NCI-H526 treated with DMSO at 0.1 percent for 48 hours (cell line): Measurements from ENCODE around the gene PPP2R2B.

Experiments
- DNase-seq: peaks from one replicate; lab custom pipeline; 2025; lab: John Stamatoyannopoulos, UW

The PPP2R2B gene

DNA sequence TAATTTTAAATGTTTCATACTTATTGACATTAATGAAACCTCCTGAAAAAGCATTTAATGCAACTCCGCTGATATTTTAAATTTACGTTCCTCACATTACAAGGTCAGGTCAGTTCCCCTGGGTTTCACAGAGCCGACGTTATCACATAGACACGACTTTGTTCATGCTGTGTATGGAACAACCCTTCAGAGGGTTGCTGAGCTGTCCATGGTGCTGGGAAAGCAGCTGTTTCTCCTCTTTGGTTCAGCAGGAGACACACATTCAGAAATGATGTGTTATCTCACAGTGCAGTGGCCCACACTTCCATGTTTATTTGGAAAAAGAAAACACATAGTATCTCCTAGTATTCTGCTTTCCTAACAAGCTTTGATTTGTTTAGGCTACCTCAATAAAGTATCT lies 53.5 kb downstream of the PPP2R2B start:
- no peak for DNase-seq

DNA sequence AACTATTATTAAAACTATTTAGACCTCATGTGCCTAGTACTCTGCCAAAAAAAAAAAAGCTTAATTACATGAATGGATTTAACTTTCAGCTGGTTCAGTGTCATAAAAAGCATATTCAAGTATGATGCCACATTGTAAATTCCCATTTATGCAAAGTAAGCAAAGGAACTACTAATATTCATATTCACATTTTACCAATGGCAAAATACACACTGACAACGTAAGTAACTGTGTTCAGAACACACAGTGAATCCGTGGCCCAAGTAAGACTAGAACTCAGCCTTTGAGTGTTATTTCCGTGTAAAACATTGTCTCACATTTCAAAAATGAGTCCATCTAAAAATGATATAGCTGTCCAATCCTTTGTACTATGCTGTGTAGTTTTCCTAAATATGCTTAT lies 56.8 kb downstream of the PPP2R2B start:
- no peak for DNase-seq

DNA sequence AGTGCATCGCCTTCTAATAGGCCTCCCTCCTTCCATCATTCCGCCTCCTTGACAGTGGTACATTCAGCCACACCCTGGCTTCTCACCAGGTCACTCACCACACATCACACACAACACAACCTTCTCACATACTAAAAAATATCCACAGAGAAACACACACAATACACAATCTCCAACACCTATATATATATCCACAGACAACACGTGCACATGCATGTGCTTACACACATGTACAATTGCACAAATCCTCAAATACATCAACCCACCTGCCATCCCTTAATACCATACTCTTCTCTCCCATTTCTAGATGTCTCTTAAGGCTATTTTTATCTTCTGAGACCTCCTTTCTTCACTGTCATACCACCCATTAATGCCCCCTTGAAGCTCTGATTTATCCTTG lies 57.6 kb downstream of the PPP2R2B start:
- no peak for DNase-seq

DNA sequence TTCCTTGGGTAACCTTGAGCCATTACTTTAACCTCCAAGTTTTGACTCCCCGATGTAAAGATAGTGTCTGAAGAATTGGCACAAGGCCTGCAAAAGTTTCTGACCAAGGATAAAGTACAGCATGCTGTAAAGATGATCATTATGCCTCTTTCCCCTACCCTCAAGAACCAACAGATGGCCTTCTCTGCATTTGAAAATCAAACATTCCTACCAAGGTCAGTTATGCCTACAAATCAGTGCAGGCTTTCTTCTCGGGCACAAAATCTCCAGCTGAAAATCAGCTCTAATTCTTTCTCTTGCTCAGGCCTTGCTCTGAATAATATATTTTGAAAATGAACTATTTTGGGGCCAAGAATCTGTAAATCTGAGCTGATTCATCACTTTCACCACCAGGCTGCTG lies 59.7 kb downstream of the PPP2R2B start:
- no peak for DNase-seq

DNA sequence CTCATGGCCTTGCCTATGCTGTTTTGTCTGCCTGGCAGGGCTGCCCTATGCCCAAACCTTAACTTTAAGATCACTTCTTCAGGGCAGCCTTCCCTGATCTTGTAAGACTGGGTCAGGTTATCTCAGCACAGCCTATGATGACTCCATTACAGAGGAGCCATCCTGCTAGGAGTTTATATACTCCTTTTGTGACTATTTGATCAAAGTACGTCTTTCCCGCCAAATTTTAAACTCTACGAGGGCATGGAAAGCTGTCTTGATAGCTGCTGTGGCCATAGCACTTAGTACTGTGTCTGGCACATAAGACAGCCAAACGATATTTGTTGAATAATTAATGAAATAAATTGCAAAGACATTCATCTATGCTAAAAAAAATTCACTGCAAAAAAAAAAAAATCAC lies 60.6 kb downstream of the PPP2R2B start:
- no peak for DNase-seq

DNA sequence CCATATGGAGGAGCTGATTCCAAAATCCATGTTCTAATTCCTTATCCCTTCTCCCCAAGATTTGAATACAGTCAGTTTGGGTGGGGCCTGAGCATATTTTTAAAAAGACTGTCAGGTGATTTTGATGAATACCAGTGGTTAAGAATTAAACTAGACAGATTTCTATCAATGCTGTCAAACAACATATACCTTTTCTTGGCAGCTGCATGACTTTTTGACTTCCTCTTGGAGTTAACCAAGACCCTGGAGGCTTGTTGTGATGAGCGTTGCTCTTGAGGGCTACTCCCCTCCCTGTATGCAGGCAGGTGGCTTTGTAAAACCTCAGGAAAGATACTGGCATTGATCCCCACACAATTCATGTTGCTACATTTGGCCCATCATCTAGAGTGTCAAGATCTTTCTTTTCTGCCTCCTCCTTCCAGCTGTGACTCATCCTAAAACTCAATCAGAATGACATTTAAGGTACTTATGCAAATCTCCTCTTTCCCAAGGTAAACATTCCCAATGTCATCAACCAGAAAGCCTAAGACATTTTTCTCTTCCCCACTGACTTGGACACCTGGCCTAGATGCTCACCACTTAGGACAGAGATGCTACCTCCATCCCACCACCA lies 61.7 kb downstream of the PPP2R2B start:
- no peak for DNase-seq

DNA sequence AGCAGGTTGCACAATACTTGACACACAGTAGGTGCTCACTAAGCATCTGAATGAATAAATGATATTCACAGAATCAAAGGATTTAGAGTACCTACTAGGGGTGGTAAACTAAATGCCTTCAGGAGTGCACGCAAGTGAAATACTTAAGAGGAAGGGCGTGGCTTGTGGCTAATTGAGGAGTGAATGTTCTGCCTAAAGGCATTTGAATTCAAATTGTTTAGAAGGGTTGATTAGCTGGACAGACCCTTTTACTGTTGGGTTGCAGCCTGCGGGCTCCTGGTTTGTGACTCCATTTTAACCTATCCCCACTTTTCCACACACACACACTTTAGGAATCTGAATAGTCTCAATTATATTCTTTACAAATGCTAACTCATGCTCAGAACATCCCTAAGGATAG lies 63.1 kb downstream of the PPP2R2B start:
- no peak for DNase-seq

DNA sequence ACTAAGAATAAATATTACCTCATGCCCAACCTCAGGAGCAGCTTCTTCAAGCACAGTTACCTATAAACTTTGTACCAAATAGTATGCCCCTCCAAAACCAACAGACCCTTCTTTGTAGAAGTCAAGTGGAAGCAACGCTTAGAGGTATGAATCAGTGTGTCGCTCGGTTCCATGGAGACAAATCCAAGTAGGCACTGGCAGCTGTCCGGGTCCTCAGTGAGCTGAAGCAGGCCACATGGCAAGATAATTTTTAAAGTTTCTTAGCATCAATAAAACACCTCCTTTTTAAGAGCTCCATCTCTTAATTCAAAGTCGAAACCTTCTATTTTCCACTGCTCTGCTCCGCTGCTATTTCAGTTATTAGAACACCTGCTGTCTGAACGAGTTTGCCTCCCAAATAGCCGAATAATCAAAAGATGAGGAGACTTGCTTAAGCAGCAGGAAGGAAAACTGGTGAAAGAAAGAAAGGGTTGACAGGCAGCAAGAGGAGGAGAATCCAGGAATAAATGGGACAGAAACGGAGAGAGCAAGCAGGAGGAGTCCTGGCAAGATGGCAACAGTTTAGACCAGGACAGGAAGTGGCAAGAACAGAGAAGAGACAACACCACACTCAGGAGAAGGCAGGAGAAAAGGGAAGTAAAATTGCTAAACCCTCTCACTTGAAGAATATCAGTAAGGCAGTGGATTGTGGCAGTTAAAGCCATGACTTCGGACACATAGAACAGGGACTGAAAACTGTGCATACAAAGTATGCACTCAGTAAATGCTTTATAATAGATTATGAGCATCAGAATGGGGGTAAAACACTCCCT lies 65.0 kb downstream of the PPP2R2B start:
- no peak for DNase-seq

DNA sequence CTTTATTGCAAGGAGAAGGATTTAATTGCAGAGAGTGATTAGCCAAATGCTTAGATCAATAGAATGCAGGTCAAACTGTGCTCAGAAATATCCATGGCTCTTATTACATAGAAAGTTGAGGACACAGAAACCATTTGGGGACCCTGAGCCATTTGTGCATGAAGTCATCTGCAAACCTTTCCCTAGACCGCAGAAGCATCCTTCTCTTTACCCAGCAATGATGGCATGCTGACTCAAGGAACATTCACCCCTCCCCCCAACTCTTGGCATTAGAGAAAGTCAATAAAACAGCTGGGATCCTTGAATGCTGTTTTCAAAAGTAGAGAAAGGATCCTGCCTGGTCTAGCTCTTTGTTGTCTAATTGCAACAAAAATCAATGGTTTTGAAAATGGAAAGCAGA lies 73.5 kb downstream of the PPP2R2B start:
- DNase-seq, result no peak

DNA sequence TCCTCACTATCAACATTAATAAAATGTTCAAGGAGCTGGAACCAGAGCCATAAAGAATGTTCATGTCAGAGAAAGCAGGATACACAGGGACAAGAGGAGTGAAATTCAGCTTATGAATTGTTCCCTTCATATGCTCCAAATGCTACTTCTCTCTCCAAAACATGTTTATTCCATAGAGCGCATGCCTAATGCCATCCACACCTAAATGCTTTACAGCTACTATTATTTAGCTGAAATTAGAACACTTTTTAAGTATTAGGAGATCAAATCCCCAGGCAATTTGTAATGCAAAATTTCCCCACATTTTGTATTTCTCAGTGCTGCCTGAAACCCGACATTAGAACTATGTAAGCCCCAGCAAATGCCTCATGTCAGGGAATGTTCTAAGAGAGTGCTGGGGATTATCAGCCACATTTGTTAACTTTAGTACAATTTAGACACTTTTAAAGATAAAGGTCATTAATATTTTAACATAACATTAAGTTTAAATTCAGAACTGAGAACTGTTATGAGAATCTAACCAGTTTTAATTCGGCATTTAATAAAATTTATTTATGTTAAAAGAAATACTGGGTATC lies 75.5 kb downstream of the PPP2R2B start:
- no peak for DNase-seq

DNA sequence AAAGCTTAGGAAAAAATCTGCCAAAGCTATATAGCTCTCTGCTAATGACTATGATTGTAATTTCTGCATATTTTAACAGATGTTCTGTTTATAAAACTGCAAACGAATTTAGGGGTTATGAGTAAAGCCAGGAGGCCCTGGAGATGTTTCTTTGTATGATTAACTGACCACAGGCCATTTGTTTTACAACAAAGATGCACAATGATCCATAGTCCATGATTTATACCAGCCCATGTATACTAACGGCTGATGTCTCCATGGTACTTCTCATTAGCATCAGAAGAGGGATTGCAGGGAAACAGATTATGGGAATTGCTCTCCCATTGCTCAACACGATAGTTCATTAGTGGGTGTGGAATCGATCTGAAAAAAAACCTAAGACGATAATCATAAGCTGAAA lies 78.9 kb downstream of the PPP2R2B start:
- no peak for DNase-seq

DNA sequence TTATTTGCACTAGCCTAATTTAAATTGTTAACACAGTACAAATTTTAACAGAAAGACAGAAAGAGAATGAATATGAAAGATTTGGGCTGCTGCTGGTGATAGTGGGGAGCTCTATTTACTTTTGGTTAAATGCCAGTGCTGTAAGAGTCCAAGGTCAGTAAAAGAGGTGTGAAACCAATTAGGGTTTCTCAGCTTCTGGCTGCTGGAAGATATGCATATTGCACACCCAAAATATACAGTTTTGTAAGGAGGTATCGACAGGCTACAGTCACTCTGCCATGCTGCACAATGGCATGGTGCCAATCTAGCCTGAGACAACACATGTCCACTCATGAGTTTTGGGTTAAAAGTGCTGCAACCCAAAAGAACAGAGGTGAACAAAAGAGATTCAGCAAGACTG lies 79.3 kb downstream of the PPP2R2B start:
- DNase-seq, result no peak

DNA sequence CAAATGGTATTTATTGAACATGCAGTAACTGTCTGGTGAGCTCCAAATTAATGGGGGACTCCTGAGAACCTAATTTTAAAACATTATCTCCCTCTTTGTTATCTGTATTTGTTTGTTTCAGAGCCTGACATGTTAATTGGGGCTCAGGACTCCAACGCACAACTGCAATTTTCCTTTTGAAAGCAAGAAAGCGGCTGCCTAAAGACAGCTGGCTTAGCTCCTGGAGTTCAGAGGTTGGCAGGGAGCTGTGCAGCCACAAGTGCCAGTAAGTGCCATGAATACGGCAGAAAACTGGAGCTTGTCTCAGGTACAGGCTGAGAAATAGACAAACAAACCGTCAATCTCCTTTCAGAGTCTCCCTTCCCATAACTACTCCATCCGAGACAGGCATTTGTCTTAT lies 80.9 kb downstream of the PPP2R2B start:
- no peak for DNase-seq

DNA sequence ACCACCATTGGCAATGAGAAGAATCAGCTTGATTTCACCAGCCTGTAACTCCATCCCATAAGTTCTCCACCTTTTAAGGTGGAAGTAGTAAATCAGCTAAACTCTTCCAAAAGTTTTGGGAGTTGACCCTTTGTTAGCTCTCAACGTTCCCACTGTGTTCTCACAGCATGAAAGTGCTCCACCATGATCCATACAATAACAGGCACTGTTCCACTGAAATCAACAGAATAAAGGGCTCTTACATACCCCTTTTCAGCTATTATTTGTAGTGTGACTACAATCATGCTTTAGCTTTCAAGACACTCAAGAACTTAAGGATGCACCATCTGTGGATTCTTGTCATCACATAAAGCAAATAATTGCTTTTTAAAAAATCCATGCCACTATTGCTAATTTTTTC lies 81.6 kb downstream of the PPP2R2B start:
- DNase-seq, result no peak

DNA sequence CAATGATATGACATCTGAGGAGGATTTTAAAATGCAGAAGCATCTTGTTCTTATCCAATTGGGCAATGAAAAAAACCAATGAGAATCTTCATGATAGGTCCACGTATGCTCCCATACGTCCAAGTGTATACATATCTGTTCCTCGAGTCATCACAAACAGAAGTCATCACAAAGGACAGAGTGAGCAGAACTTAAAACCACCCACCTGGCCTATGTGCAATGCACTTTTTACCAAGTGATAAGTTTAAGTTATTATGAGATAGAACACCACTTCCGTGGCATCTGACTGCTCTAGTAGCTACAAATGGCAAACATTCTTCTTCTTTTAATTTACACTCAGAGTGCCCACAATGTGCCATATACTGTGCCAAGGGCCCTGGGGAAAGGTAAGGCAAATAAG lies 82.4 kb downstream of the PPP2R2B start:
- no peak for DNase-seq

DNA sequence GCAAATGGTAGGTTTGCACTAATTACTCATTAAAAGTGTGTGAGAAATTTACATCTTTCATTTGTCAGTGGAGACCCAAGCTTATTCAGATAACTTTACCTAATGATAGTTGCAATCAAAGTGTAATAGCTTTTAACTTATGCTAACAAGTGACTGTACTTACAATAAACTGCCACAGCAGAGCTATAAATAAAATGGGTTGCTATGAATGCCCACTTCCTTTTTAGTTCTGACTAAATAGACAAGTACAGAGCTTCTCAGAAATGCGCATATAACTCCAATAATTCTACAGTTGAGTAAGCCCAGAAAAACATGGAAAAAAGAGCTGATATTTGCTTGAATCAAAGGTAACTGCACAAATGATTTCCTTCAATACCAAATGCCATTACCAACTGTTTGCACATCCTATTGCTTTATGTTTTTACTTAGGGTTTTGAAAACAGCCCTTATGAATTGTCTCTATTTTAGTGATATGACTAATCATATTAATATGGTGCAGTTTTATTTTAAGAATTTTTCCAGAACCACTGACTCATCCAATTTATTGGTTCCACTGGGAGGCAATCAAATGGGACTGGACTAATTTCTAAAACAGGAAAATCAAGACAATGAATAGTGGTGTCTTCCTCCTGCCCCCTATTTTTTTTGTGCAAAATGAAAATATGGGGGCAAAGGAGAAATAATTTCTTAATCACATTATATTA lies 84.1 kb downstream of the PPP2R2B start:
- DNase-seq, result no peak

DNA sequence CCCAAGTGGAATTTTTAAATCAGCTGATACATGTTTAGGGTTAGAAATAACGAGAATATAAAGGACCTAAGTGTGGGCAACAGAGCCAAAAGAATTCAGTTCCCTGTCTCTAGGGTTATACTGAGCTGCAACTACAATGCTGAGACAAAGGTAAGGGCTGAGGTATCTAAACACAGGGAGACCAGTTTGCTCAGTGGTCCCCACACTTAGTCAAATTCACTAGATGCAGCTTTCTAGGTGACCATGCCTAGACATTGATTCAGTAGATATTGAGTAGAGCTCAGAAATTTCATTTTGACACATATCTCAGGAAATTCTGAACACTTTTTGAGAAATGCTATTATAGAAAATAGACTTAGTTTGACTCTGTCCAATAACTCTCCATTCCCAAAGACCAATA lies 84.8 kb downstream of the PPP2R2B start:
- no peak for DNase-seq

DNA sequence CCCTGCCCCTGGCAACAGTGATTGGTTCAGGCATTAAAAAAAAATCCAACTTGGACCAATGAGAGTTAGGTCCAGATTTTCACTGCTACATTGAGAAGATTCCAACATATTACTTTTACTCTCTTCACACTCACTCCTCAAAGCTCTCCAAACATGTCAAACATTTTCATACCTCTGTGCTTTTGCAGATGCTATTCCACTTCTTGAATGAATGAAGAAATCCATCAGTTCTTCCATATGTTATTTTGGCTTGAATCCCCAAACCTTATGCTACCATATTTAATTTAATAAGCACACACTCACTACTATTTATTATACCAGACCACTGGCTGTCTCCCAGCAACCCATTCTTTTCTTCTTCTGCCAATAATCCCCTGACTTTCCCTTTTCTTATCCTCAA lies 87.1 kb downstream of the PPP2R2B start:
- DNase-seq, result no peak

DNA sequence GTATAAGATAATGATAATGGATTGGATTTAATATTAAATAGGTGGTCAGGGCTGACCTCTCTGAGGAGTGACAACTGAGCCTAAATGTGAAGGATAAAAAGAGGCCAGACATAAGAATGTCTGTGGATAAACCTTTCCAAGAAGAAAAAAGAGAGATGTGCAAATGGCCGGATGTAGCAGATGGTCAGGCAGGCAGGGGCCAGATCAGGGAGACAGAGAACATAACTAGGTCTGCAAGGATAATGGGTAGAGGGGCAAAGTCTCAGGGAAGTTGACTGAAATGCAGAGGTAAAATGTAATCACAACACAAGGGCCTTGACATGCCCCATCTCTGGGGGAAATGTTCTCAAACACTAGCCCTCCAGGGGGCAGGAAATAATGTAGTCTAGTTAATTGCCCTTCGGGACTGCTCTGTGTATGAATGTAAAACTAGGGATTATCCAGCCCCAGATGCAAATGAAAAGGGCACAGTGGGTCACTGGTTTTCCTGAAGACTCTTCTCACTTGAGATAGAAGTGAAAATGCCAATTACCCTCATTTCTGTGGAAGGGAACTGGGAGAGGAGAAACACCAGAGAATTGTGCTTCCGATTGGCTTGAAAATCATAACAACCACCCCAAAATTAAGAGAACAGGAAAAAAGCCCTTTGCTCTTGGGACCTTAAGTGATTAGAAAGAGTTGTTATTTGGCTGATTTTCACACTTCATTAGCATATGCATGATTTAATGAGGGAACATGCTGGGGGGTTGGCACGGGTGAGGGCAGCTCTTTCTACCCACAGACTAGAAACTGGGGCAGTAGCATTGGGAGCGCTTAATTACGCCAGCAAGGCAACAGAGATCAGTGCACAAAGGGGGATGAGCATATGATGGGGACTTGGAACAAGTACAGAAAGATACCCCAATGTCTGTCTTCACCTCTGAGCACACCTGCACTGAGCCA lies 88.6 kb downstream of the PPP2R2B start:
- DNase-seq, result no peak

DNA sequence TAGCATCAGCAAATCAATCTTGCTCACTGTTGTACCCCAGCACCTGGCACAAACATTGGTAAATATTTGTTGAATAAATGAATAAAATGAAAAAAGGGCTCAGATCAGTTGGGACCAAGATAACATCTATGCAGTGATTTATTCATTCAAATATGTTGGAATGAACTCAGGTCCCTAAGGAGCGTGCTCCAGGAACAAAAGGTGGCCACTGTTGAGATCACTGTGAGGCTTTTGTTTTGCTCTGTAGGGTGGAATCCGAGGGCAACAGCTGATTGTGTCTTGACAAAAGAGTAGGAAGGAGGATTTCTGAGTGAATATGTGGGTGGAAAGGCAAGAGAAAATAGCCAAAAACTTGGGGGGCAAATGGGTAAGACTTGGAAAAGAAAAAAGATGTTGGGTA lies 89.7 kb downstream of the PPP2R2B start:
- DNase-seq, result no peak

DNA sequence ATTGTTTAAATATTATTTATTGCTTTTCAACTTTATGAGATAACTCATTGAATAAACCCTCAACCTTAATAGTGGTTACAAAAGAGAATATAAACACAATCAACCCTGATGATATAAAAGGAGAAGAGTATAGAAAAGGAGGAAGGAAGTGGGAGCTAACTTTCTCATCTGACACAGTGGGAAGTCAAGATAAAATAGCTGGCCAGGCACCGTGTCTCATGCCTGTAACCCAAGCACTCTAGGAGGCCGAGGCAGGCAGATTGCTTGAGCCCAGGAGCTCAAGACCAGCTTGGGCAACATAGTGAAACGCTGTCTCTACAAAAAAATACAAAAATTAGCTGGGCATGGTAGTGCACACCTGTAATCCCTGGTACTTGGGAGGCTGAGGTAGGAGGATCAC lies 93.5 kb downstream of the PPP2R2B start:
- DNase-seq, result no peak

DNA sequence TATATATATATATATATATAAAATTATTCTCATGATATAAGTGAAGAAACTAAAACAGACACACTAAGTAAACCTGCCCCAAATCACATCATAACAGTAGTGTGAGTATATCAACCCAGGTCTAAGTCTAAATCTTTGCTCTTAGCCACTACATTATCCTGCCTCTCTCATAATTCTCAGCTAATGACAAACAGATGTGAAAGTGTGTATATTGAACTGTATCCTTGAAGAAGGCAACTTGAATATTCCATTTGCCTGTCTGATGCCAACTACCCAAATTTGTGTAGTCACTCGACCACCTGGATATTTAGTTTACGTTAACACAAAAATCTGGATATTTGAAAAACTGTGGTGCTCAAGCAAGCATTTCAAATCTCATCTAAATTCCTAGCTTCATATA lies 97.4 kb downstream of the PPP2R2B start:
- no peak for DNase-seq
